ENCODE results near the gene MCM8.

The MCM8 gene

DNA sequence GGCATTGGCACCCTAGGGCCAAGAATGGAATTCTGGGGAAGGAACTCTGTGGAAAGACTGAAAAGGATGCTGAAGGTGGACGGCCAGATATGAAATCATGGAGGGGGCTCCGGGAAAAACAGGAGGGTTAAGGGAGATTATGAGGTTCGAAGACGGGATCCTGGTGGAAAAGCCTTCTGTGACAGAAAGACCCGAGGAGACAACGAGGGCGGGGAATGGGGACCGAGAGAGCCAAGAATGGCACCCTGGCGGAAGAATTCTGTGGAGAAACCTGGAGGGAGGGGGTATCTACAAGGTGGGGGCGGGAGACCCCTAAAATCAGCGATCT, 545 bp upstream of the MCM8 start:
- DNase-seq: no peak

GRCh38 chr20:5967469-5967868, 17.0 kb downstream of the MCM8 start:
- no peak for DNase-seq

DNA sequence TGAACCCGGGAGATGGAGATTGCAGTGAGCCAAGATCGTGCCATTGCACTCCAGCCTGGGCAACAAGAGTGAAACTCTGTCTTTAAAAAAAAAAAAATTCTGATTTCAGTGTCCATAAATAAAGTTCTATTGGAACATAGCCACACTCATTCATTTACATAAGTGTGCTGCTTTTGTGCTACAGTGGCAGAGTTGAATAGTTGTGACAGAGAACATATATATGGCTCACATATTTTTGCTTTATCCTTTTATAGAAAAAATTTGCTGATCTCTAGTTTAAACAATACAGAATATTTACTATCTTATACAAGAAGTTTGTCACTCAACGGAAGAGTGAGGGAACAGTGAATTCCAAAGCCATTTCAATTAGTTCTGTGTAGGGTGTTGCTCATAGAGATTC, 18.0 kb downstream of the MCM8 start:
- DNase-seq: no peak

GRCh38 chr20:5969348-5969935, 19.0 kb downstream of the MCM8 start:
- DNase-seq: no peak

DNA sequence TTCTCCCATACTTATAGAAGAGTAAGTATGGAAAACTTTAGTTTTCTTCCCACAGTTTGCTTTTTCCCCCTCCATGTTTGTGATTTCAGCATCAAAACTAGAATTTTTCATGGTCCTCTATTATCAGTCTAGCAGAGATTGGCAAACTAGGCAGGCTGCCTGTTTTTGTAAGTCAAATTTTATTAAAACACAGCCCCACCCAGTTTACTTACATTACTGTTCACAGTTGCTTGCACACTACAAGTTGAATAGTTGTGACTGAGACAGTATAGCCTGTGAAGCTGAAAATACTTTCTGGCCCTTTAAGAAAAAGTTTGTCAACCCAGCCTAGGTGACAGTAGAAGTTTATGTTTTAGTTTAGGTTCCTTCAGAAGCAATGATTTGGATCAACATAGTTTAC, 19.5 kb downstream of the MCM8 start:
- DNase-seq: no peak

DNA sequence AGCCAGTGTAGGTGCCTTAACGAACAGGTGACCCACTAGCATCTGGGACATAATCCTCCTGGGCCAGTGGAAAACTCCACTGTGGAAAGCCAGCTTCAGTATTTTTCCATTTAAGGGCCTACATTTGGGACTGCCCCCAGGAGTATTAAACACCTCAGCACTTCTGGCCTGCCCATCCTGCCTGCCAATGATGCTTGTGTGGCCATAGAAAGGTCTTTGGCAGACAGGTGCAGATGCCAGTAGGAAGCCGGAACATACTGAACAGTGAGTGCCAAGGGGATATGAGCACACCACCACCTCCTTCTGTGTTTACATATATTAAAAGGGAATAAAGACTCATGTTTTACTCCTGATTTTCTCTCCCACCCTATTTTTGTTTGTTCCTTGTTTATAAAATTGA, 19.9 kb downstream of the MCM8 start:
- DNase-seq: no peak

DNA sequence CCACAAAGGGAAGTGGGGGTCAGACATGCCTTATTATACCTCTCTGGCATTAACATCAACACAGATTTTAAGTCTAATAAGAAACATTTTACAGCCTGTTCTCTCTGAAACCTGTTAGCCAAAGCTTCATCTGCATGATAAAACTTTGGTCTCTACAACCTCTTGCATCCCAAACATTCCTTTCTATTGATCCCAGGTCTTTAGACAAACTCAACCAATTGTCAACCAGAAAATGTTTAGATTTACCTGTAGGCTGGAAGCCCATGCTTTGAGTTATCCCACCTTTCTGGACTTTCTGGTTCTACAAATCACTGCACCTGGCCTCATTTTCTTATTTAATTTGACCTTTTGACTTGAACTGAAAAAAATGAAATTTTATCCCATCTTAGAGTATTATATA, 20.8 kb downstream of the MCM8 start:
- no peak for DNase-seq

GRCh38 chr20:5973172-5973571, 22.7 kb downstream of the MCM8 start:
- DNase-seq: no peak

DNA sequence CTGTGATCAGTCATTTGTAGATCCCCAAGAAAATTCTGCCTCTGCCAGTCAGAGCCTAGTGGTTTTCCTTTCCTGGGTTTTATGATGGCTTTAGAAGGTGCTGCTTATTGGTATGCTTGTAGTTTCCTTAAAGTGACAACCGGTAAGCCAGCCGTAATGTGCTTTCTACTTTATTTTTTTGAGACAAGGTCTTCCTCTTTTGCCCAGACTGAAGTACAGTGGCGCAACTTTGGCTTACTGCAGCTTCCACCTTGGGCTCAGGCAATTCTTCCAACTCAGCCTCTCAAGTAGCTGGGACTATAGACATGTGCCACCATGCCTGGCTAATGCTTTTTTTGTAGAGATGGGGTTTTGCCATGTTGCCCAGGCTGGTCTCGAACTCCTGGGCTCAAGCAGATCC, 23.5 kb downstream of the MCM8 start:
- DNase-seq: no peak

- no peak for DNase-seq
Observed at GRCh38 chr20:5974531-5974930, 24.1 kb downstream of the MCM8 start.

GRCh38 chr20:5975778-5976177, 25.3 kb downstream of the MCM8 start:
- no peak for DNase-seq

DNA sequence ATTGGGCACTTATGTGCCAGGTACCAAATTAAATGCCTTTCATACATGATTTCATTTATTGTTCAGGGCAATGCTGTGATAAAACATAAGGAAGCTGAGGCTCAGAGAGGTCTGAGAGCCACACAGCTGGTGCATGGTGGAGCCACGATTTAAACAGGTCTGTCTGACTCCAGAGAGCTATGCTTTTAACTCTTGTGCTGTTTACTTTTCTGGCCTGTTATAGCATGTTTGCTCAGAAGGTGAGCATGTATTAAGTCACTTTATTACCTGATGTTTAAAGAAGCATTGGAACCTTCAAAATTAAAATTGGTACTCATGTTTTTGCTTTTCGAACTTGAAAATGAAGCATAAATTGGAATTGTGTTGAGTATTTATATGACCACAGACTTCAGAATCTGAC, 26.8 kb downstream of the MCM8 start:
- DNase-seq: no peak

DNA sequence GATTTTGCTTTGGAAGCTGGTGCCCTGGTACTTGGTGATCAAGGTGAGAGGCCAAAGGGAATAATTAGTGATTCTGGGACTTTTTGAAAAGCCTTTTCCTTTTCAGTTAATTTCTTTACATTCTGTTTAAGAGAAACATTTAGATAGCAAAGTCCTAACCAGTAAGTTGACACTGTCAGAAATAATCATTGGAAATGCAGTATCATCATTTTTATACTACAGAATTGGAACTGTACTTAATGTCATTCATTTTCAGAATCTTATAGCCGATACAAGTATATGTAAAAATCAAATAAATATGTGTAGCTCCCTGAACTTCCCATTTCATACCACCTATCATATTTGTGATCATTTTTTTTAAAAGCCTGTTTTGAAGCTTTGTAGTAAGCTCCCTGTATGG, 27.5 kb downstream of the MCM8 start:
- DNase-seq: no peak

GRCh38 chr20:5979801-5980200, 29.3 kb downstream of the MCM8 start:
- no peak for DNase-seq

GRCh38 chr20:5980720-5981538, 30.5 kb downstream of the MCM8 start:
- DNase-seq: no peak

GRCh38 chr20:5987383-5987782, 36.9 kb downstream of the MCM8 start:
- DNase-seq: no peak

DNA sequence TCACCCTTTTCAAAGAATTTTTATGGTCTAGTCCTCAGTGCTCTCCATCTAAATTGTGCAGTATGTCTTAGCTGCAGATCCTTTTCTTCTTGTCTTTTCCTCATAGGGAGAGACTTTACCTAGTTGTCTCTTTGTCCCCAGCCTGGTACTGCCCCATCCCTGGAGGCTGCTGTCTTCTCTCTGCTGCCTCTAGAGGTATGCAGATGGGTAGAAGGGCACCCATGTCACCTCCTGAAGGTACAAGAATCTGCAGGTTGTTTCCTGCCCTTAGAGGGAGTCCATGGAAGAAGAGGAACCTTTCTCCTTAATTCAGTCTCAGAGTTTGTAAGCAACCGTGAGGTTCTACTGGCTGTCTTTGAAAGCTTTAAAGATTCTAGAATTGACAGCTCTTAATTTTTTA, 39.1 kb downstream of the MCM8 start:
- DNase-seq: no peak

- DNase-seq: no peak
Observed at GRCh38 chr20:5990946-5991345, 40.5 kb downstream of the MCM8 start.

- DNase-seq: no peak
Observed at GRCh38 chr20:5991623-5992441, 41.4 kb downstream of the MCM8 start.

DNA sequence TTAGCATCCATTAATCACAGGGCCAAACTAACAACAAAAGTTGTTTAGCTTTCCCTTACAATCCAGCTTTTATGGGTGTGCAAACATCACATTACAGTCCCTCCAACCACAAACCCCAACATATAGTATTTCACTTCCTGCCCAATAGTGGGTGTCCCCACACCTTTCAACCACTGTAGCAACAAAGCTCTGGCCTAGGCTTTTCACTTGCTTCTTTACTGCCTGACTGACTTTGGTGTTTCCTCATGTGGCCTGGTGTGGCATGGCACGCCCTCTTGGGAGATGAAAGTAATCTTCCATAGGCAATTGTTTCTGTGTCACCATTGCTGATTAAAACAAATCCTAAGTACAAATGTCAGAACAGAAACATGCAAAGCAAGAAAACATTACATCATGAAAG, 46.3 kb downstream of the MCM8 start:
- no peak for DNase-seq

- no peak for DNase-seq
Observed at GRCh38 chr20:5999783-6000182, 49.3 kb downstream of the MCM8 start.

GRCh38 chr20:6000871-6001270, 50.4 kb downstream of the MCM8 start:
- no peak for DNase-seq

GRCh38 chr20:6006603-6006949, 56.1 kb downstream of the MCM8 start:
- DNase-seq: no peak

- DNase-seq: no peak
Observed at GRCh38 chr20:6007094-6007528, 56.7 kb downstream of the MCM8 start.

All from activated T-cell treated with anti-CD3 and anti-CD28 coated beads for 4 hours (primary cell).